Activated CD8-positive, alpha-beta memory T cell treated with anti-CD3 and anti-CD28 coated beads for 1 hour (primary cell): ENCODE results near the gene DRAP1.
"Not testable (repeated sequence)": the region's sequence is repeated elsewhere in the genome, so short reads cannot be mapped to it uniquely, and the experiment has no call there.

Experiments used
- DNase-seq, 2 donors: peaks; one replicate each; pipeline ENCODE4 v3.0.0-alpha.2; 2020; ENCODE audit warnings: low read depth in 1 of 2; ENCODE audit errors: extremely low read depth in 1 of 2

The DRAP1 gene

DNA sequence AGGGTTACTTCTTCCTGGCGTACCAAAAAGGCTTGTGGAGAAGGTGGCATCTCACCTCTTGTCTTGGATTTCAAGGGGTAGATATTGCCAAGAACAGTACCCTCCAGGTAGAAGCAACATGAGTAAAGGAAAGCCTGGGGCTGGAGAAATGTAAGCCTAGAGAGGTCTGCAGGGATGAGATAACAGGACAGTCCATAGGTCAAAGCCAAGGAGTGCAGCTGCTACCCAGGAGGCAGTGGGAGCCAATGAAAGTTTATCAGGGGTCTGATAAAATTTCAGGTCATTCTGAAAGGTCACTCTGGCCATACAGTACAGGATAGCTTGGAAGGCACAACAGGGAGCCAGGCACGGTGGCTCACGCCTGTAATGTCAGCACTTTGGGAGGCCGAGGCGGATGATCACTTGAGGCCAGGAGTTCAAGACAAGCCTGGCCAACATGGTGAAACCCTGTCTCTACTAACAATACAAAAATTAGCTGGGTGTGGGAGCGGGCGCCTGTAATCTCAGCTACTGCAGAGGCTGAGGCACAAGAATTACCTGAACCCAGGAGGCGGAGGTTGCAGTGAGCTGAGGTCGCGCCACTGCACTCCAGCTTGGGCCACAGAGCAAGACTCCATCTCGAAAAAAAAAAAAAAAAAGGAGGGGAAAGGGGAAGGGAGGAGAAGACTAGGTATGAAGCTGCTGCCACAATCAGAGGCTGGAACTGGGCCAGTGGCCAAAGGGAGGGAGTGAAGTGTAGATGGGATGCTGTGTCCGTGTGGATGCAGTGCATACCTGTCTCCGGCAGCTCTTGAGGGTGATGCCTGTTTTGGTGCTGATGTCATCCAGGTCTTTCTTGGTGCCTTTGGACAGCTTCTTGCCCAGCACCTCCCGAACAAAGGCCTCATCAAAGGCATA lies 32.2 kb upstream of the DRAP1 start:
- no peak for DNase-seq

DNA sequence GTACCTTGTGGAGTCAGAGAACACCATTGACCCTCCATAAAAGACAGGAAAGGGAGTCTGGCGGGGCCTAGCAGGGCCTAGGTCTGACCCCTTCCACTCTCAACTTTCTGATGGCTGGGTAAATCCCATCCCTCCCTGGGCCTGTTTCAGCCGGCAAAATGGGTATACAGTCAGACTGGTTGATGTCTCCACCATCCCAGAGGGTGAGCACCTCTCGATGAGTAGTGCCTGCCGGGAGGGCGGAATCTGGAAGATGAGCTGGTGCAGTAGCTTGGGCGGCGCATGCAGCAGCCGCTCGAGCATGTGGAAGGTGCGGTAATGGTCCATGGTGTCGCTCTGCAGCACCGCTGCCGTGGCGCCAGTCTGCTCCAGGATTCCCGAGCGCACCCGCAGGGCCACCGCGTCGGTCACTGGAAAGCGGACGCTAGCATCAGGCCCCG lies 31.5 kb upstream of the DRAP1 start:
- DNase-seq = no peak

DNA sequence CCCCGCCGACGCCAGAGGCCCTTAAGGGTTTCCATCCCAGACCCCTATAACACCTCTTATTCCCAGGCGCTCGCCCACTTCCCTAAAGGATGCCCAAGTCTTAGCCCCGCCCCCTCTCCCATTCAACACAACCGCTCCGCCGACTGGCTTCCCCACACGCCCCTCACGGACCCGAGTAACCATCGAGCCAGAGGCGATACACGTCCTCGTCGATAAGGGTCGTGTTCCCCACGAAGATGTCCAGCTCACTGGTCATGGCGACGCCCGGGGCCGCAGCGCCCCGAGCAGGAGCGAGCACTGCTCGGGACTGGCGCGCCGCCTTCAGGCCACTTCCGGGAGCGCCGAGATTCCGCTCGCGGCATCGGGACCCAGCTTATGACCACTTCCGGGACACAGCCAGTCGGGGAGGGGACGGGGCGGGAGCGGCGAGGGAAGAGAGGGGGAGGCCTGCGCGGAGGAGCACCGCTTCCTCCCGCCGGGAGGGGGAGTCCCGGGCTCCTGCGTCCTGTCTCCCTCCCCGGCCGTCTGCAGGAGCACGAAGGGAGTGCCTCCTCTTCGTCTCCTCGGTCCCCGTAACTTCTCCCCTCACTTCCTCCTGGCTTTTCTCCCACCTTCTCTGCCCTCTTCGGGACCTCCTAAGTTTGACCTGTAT lies 30.9 kb upstream of the DRAP1 start, which contains the start of gene FIBP:
Gene FIBP (minus strand): TSS at position 309 of the 652 bp plus-strand sequence. CDS start 53 bp downstream, at position 256.
- peak; percentile 90 to 92 for DNase-seq

DNA sequence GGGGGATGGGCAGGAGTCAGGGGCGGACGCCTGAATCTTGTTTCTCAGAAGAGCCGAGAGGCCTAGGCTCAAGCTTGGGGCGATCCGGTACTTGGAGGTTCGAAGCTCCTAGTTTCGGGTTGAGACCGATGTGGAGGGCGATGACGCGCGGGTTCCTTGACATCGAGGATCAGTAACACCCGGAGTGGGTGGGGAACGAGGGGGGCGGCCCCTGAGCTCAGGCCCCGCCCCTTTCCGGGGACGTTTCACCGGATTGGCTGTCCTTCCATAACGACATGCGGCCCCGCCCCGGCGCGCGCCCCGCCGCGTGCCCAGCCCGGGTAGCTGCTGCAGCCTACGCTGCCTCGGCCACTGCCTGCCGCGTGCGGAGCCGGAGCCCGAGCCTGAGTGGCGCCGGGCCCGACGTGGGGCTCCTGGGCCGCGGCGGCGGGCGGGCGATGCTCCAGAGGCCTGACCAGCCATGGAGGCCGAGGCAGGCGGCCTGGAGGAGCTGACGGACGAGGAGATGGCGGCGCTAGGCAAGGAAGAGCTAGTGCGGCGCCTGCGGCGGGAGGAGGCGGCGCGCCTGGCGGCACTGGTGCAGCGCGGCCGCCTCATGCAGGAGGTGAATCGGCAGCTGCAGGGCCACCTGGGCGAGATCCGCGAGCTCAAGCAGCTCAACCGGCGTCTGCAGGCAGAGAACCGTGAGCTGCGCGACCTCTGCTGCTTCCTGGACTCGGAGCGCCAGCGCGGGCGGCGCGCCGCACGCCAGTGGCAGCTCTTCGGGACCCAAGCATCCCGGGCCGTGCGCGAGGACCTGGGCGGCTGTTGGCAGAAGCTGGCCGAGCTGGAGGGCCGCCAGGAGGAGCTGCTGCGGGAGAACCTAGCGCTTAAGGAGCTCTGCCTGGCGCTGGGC lies 28.7 kb upstream of the DRAP1 start, which contains the start of gene CCDC85B:
Gene CCDC85B (plus strand): TSS at position 350 of the 895 bp plus-strand sequence. CDS start 111 bp downstream, at position 461.
- DNase-seq = peak; percentile 92 to 98

DNA sequence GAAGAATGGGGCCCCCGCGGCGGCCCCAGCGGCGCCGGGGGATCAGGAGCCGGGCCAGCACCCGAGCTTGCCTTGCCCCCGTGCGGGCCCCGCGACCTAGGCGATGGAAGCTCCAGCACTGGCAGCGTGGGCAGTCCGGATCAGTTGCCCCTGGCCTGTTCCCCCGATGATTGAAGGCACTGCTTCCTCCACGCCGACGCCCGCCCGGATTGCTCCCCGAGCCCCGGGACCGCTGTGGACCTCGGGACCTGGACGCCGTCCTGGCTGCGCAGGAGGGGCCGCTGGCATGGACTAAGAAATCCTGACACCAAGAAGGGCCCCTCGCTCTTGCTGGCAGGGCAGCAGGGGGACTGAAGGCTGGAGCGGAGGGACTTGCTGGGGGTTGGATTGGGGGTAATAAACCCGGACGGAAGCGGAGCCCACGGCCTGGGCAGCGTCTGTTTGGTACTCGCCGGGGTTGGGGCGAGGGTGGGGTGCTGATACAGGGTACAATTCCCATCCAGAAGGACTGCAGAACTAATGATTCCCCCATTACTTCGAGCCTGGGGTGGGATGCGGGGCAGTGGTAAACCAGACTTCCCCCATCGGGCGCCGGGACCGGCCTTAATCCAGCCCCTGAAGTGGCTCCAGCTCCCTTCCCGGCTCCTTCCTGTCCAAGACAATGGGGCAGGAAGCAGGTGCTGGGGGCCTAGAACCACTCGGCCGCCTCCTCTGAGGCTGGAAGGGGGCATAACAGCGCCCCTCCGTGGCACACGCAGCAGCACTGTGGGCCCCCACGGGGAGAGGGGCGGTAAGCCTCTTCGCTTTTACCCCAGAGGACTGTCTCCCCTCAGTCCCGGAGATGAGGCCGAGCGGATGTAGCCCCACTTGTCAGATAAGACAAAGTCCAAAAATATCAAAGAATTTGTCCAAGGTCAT lies 27.7 kb upstream of the DRAP1 start:
- DNase-seq = no peak

DNA sequence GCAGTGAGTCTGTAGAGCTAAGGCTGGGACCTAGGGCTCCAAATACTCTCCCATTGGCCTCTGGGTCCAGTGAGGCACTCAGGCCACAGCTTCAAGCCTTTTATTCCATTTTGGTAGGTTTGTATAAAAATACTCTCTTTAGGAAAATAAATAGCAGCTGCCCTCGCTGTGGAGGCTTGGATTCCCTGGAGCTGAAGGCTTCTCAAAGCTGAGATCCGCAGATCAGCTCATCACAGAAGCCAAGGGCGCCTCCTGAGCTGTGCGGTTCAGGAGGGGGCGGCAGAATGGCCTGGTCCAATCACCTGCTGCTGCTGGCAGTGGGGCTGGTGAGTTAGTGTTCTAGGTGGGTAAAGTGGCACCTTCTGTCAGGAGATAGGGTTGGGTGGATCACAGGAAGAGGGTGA lies 27.1 kb upstream of the DRAP1 start:
- not testable (repeated sequence) for DNase-seq

DNA sequence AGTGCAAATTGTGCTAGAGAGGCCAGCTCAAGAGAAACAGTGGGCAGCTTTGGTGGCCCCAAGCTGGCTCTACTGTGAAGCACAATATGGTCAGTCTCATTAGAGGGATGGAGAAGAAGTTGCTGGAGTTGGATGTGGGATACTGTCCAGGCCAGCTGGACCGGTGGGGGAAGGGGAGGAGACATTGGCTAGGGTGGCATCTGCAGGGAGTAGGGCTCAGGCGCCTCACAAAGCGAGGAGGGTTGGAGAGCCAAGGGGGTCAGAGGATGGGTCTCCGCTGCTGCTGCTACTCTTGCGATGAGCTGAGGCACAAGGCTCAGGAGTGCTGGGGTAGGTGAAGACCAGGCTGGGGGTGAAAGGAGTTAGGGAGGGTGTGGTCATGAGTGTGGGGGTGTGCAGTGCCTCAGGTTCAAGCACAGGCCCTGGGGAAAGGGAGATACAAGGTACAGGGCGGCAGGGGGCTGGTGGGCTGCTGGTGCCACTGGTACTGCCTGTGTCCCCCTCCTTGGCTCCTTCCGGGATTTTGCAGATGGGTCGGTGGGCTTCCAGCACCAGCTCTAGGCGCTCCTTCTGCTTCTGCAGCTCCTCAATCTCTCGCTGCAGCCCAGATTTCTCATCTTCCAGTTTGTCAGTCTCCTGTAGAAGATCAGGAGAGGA lies 26.4 kb upstream of the DRAP1 start:
- DNase-seq = no peak

DNA sequence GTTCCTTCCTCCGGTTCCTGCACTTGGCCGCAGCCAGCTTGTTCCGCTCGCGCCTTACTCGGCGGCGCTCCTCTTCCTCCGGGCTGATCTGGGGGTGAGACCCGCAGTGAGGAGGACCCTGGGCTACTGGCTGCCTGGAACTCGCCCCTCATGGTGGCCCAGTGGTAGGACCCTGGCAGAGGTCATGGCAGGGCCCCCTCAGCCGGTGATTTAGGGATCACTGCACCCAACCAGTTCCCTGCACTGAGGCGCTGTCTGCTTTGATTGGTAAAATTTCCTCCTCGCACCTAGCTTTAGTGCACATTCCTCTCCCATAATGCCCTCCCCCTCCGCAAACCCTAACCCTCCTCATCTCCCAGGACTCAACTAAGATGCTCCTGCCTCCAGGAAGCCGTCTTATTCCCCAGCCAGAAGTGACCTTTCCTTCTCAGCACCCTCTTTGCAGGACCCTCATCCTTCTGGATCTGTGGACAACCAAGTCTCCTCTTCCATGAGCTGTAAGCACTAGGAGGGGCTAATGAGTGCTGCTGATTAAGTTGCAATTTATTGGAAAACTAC lies 25.1 kb upstream of the DRAP1 start:
- no peak for DNase-seq

DNA sequence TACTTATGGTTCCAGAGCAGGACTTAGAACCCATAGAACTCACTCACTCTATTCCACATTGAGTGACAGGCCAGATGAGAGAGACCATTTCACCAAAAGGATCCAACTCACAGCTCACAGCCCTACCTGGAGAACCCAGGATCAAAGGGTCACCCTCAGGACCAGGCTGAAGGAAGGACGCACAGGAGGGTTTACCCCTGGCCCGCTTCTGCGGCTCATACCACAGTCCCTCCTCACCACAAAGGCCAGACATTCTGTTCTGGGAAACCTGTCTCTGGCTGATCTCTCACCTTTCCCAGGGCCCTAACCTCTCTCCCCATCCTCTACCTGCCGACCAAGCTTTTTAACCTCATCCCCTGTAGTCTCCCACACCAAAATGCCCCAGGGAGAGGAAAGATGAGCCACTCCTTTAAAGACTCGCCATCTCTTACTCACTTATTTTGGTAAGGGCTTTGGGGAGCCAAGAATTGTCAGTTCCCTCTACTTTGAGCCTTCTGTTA lies 23.7 kb upstream of the DRAP1 start:
- no peak for DNase-seq

DNA sequence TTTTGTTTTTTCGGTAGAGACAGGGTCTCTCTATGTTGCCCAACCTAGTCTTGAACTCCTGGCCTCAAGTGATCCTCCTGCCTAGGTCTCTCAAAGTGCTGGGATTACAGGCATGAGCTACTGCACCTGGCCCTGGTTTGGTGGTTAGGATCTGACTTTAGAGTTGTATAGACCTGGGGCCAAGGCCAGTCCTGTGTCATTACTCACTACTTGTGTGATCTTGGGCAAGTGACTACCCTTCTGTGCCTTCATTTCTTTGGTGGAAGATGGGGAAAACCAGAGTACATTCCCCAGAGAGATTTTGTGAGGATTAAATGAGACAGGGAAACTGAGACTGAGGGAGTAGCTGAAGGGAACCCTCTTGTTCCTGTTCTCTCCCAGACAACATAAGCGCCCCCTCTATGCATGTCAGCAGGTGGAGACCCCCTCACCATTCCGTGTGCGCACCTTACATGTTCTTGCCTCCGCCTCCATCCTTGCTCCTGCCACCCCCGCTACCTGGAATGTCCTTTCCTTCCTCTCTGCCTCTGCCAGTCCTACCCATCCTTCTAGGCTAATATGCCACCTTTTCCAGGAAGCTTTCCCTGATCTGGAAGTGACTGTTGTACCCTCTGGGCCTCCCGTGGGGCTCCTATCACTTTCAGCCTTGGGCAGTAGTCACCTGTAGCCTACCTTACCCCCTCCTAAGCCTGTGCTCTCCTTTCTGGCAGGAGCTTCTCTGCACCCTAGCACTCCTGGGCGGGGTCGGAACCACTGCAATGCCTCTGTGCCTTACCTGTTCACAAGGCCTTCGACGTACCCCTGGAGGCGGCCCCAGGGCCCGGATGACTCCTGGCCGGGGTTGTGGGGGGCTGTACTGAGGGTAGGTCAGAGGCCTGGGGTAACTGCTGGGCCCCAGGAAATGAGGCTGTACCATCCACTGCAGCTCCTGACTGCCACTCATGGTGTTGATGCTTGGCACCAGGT lies 22.9 kb upstream of the DRAP1 start:
- no peak for DNase-seq

DNA sequence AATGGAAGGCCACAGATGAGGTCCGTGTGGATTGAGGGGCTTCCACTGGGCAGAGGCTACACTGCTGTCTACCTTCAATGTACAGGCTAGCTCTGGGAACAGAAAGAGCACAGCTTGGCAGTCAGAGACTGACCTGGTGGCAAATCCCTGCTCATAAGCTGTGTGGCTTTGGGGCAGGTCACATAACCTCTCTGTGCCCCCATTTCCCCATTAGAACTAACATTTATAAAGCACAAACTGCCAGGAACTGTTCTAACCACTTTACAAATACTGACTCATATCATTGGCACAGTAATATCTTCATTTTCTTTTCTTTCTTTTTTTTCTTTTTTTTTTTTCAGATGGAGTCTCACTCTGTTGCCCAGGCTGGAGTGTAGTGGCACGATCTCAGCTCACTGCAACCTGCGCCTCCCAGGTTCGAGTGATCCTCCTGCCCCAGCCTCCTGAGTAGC lies 22.2 kb upstream of the DRAP1 start:
- no peak for DNase-seq

DNA sequence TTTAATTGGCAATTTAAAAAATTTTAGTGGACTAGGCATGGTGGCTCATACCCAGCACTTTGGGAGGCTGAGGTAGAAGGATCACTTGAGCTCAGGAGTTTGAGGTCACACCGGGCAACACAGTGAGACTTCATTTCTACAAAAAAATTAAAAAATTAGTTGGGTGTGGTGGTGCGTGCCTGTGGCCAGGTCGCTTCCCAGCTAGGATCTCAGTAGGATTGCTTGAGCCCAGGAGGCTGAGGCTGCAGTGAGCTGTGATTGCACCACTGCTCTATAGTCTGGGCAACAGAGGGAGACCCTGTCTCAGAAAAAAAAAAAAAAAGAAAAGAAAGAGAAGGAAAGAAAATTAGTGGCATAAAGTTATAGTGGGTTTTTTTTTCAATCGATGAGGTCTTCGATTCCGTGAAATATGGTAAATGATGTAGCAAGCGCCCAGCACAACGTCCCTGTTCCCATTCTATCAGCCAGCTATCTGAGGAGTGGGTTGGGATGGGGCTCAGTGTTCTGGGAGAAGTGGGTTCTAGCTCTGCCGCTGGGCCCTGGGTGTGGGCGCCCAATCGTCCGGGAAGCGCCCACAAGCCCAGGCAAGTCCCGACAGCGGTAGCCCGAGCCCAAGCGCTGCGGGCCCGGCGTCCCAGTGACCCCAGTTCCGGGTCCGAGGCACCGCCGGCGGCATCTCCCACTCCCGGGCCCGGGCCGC lies 20.4 kb upstream of the DRAP1 start:
- DNase-seq = no peak

DNA sequence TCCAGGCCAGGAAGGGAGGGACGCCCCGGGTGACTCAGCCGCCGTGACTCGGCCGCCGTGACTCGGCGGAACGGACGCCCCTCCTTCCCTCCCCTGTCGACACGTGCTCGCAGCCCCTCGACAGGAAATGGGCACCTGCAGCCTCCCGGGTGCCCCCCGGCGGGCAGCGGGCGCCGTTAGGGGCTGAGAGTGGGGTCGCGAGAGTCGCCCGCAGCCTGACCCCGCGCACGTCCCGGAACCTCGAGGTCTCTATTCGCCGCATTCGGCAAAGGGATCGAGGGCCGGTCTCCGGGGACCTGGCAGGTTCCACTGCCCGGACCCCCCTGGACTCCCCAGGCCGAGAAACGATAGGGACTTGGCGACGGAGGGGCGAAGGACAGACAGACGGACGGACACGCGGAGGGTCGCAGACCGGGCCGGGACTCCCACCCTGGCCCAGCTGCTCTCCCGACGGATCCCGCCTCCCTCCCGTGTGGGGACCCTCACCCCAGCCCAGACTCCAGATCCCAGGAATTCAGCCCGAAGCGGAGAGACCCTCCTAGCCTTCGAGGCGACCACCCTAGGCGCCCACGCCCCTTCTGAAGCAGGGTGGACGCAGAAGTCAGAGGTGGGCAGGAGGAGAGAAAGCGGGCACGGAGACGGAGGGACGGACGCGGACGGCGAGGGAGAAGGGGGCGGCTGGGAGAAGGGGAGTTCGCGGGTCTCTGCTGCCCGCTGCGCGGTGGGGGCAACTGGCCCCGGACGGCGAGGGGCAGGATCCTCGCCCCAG lies 19.7 kb upstream of the DRAP1 start:
- peak in 1 of 2 donors; percentile 49 for DNase-seq

DNA sequence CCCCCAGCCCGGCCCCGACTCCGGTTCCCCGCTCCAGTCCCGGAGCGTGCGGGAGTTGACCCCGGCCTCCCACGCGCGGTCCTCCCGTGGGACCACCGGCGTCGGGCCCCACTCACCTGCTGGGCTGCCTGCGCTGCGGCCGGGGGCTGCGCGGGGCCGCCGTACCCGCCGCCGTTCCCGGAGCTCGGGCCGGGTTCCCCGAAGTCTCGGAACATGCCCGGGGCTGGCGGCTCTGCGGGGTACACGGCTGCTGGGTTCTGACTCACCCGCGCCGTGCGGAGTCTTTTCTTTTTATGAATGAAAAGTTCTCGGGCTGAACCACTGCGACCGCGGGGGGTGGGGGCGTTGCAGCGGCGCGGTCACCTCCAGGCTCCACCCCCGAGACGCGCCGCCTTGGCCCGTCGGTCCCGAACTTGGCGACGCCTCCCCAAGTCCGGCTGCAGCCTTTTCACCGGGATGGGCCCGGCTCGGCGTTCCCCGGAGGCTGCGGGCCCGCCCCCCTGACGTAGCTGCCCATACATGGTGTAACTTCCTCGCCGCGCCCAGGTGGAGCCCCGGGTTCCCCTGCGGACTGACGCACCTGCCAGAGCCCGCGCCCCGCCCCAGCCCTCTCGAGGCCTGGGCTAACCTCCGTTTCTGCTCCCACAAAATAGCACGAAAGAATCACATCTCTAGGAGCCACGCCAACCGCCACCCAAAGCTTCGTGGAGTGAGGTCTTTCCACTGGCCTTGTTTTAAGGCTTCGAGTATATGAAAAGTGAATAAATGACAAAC lies 18.9 kb upstream of the DRAP1 start, which contains the start of gene FOSL1:
Gene FOSL1 (minus strand): TSS at position 264 of the 774 bp plus-strand sequence. CDS start 49 bp downstream, at position 215.
- DNase-seq = peak; percentile 86 to 90

DNA sequence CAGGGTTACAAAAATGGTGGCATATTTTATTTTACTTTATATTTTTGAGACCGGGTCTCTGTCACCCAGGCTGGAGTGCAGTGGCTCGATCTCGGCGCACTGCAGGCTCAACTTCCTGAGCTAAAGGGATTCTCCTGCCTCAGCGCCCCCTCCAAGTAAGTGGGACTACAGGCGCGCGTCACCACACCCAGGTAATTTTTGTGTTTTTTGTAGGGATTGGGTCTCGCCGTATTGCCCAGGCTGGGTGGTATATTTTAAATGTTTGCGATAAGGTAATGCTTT lies 18.4 kb upstream of the DRAP1 start:
- DNase-seq = no peak

DNA sequence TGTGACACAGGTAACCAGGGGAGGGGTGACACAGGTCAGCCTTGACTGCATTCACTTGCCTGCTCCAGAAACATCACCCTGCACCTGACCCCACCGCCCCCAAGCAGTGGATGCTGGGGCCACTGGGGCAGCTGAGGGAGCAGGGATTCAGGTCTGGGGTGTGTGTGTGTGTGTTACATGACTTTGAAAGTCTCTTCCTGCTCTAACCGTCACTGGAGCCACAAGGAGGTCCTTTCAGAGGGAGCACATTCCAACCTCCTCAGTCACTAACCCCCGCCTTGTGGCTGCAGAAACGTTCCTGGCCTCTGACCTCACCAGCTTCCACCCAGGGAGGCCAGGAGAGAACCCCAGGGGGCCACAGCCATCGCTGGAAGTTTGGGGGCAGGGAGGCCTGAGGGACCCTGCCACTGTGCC lies 16.2 kb upstream of the DRAP1 start:
- DNase-seq = no peak
